Right lobe of liver (tissue), 6 donors: ENCODE results near the gene SPINT1. TPM values are rescaled to one million over a fixed set of nuclear protein-coding genes. Genes with fewer than 3 reads are reported as not detected.

Experiments used
- ATAC-seq, 4 donors: fragments of 200-7000 bp; cut with Tn5 transposase; one replicate each; pipeline ENCODE4 v1.9.1; 2020; ENCODE audit warnings: mild to moderate bottlenecking in 4 of 4, moderate library complexity in 4 of 4
- DNase-seq, 3 donors: peaks; one replicate each; pipeline ENCODE4 v3.0.0-alpha.2; 2020
- H3K27ac ChIP-seq, 3 donors: fragments of 200-600 bp; one replicate each; pipeline ENCODE4 v1.8.0; 2022
- H3K27me3 ChIP-seq, 2 donors: fragments of 200-600 bp; one replicate each; pipeline ENCODE4 v1.8.0; 2022
- H3K36me3 ChIP-seq, 4 donors: fragments of 200-600 bp; sonication (generic) in 1 of 4; one replicate each; pipeline versions ENCODE4 v1.5.1 to v1.8.0; 2017 to 2022; ENCODE audit warnings: control low read depth in 1 of 4
- H3K4me1 ChIP-seq, 4 donors: fragments of 200-600 bp; sonication (generic) in 1 of 4; one replicate each; pipeline versions ENCODE4 v1.5.1 to v1.8.0; 2017 to 2022; ENCODE audit warnings: control low read depth in 1 of 4
- H3K4me3 ChIP-seq, 3 donors: fragments of 200-600 bp; one replicate each; pipeline ENCODE4 v1.8.0; 2022
- H3K9me3 ChIP-seq, 4 donors: fragments of 200-600 bp; sonication (generic) in 1 of 4; one replicate each; pipeline versions ENCODE4 v1.5.1 to v1.8.0; 2017 to 2022; ENCODE audit warnings: control low read depth in 1 of 4
- POLR2A ChIP-seq: fragments of 450-650 bp; IDR thresholded peaks from one replicate; pipeline ENCODE4 v1.6.1; 2017; ENCODE audit warnings: antibody characterized with exemption, mild to moderate bottlenecking
- WGBS: methylation state at CpG from one replicate; pipeline ENCODE4 v1.1.6; 2018; ENCODE audit warnings: low coverage, low lambda C conversion rate; ENCODE audit not compliant: insufficient coverage; ENCODE audit errors: missing lambda C conversion rate; 5-methylcytosine and 5-hydroxymethylcytosine counted together
- intact Hi-C, 2 donors: fragments of 100-400 bp; cut with DNase I; formaldehyde crosslinking; loops; one replicate each; pipeline versions ENCODE4 v1.11.2 to v1.14.1; 2022
- total RNA-seq, 6 experiments: library from RNA; depleted of rRNA in 2 of 6; stranded (reverse); fragments of >200 nt in 2 of 6; fragmentation: NEBNext Ultra II Directional in 3 of 6; extraction: Animal tissue kit (Norgen Biotek cat#: 25700) in 3 of 6; gene quantifications; one replicate each; pipeline versions ENCODE4 v1.1.0 to v1.2.4, GENCODE V29; 2016 to 2023
- TF ChIP-seq, protein P1 (sequence below), 4 donors: fragments of 200-600 bp in 3 of 4; fragments of 450-650 bp in 1 of 4; IDR thresholded peaks; one replicate each; pipeline versions ENCODE4 v1.5.1 to v1.8.0; 2016 to 2022; ENCODE audit warnings: antibody characterized with exemption in 4 of 4, mild to moderate bottlenecking in 2 of 4
- donor health status: DM: no; HTN: yes; CAD: no.
- donor health status: DM: no; HTN: no; CAD: no.
- donor health status: DM: no; HTN: no; CAD: no.
- donor health status: DM: no; HTN: yes; CAD: no.
- donor health status: DM: no; HTN: yes; CAD: no.

Gene SPINT1
- total RNA-seq, 6 experiments from 2014 or later: 1.1 to 7.9 (median 3.0) TPM

DNA sequence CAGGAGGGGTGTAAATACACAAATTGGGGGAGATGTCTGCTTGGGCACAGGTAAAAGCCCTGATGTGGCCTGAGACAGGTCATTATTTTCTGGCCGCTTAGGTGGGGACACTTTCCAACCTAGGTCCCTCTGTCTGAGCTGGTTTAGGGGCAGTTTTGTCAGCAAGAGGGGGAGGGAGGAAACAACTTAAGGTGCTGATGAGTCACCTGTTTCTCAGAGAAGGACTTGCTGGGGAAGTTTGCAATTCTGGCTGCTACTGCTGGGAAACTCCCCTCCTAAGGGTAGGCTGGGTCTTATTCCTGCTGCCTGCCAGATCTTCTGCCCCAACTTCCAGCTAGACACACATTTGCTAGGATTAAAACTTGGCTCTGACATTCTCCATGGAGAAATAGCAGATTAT, 34.9 kb downstream of the SPINT1 start:
- DNase-seq (no peak), ATAC-seq (no peak)
- H3K9me3 ChIP-seq: no peaks in the 10 kb centered on the region
- no peak overlapping the region for H3K27ac ChIP-seq
- H3K36me3 ChIP-seq: no peaks in the 10 kb centered on the region
- H3K27me3 ChIP-seq: no peaks in the 10 kb centered on the region
- H3K4me1 ChIP-seq: peaks cover 0 to 7% (median 0%) of the 10 kb centered on the region in 4 donors
- H3K4me3 ChIP-seq: no peak overlapping the region
- TF ChIP-seq, protein P1, sequence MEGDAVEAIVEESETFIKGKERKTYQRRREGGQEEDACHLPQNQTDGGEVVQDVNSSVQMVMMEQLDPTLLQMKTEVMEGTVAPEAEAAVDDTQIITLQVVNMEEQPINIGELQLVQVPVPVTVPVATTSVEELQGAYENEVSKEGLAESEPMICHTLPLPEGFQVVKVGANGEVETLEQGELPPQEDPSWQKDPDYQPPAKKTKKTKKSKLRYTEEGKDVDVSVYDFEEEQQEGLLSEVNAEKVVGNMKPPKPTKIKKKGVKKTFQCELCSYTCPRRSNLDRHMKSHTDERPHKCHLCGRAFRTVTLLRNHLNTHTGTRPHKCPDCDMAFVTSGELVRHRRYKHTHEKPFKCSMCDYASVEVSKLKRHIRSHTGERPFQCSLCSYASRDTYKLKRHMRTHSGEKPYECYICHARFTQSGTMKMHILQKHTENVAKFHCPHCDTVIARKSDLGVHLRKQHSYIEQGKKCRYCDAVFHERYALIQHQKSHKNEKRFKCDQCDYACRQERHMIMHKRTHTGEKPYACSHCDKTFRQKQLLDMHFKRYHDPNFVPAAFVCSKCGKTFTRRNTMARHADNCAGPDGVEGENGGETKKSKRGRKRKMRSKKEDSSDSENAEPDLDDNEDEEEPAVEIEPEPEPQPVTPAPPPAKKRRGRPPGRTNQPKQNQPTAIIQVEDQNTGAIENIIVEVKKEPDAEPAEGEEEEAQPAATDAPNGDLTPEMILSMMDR (IDR thresholded peaks at IDR 0.05): no peak
- no peak for TF ChIP-seq POLR2A
- WGBS: 100% methylated on average over 1 of the region's 1 CpG
- intact Hi-C loops: no loop called here

DNA sequence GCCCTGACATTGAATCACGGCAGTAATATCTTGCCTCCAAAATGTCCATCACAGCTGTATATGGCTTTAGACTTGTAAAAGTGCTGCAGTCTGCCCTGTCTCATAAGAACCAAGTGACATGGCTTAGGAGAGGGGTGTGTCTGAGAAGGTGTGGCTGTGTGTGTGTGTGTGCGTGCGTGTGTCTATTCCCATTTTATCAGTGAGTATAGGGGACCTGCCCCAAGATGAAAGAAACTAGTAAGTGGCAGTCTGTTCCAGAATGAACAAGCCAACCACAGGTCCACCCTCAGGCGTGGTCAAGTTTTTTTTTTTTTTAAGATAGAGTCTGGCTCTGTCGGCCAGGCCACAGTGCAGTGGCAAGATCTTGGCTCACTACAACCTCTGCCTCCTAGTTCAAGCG, 35.8 kb downstream of the SPINT1 start:
- no peaks in the 10 kb centered on the region for H3K9me3 ChIP-seq
- H3K27me3 ChIP-seq: no peaks in the 10 kb centered on the region
- TF ChIP-seq POLR2A: no peak
- TF ChIP-seq, protein P1 (IDR thresholded peaks at IDR 0.05): no peak
- no peak overlapping the region for H3K27ac ChIP-seq
- no peak overlapping the region for H3K4me3 ChIP-seq
- ATAC-seq: no peak
- DNase-seq: no peak
- no peaks in the 10 kb centered on the region for H3K4me1 ChIP-seq
- WGBS: 90% methylated on average over 3 of the region's 6 CpGs
- no peaks in the 10 kb centered on the region for H3K36me3 ChIP-seq
- intact Hi-C loops: no loop called here

DNA sequence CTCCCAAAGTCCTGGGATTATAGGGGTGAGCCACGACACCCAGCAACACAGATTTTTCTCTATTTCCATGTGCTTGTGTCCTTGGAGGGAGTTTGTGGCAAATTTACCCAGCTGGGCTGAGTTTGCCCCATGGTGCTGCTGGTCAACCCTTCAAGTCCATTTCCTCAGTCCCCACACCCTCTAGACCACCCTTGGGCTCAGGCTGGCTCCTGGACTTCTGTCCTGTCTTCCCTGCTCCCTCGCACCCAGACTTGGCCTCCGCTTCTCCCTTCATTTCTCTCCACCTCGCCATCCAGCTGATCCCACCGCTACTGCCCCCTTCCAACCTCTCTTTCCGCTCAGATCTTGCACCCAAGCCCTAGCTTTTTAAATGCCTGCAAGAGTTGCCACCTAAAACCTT, 37.5 kb downstream of the SPINT1 start:
- DNase-seq: no peak
- Histone ChIP-seq H3K27ac (no peak overlapping the region), H3K9me3 (no peaks in the 10 kb centered on the region), H3K4me1 (no peaks in the 10 kb centered on the region), H3K4me3 (no peak overlapping the region), H3K27me3 (no peaks in the 10 kb centered on the region), H3K36me3 (no peaks in the 10 kb centered on the region)
- ATAC-seq: no peak
- intact Hi-C loops: no loop called here
- TF ChIP-seq, protein P1 (IDR thresholded peaks at IDR 0.05): no peak
- TF ChIP-seq POLR2A: no peak
- WGBS: 92% methylated on average over 5 of the region's 6 CpGs

DNA sequence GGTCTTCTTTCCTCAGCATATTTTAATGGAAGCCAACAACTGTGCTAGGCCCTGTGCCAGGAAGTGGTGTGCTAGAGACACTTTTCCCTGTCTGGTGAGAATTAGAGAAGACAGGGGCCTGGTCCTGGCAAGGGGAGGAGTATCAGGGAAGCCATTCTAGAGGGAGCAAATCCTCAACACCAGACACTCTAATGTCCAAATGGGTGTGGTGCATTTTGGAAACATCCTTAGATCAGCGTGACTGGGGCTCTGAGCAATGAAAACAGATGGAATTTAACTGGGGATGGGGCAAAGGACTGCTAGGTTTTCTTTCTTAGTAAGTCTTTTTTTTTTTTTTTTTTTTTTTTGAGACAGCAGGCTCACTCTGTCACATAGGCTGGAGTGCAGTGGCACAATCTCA, 42.7 kb downstream of the SPINT1 start:
- no peak overlapping the region for H3K4me3 ChIP-seq
- no peak overlapping the region for H3K27ac ChIP-seq
- H3K4me1 ChIP-seq: no peaks in the 10 kb centered on the region
- 80% methylated on average over 1 of the region's 1 CpG for WGBS
- no peaks in the 10 kb centered on the region for H3K9me3 ChIP-seq
- H3K36me3 ChIP-seq: no peaks in the 10 kb centered on the region
- no peak for TF ChIP-seq POLR2A
- TF ChIP-seq, protein P1 (IDR thresholded peaks at IDR 0.05): no peak
- DNase-seq (no peak), ATAC-seq (no peak)
- no peaks in the 10 kb centered on the region for H3K27me3 ChIP-seq
- intact Hi-C loops: no loop called here

DNA sequence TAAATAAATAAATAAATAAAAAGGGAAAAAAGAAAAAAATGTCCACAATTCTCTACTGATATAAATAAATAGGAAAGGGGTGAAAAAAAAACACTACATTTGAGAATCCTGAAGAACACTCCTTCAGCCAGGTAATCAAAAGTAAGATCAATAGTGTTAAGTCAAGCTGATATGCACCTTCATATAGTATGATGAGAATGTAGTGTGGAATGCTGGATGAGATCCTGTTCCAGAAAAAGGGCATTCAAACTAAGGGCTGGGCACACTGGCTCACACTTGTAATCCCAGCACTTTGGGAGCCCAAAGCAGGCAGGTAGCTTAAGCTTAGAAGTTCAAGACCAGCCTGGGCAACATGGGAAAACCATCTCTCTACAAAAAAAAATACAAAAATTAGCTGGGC, 45.3 kb downstream of the SPINT1 start:
- Histone ChIP-seq H3K36me3 (no peaks in the 10 kb centered on the region), H3K27ac (no peak overlapping the region), H3K4me3 (no peak overlapping the region), H3K4me1 (peaks cover 0 to 9% (median 0%) of the 10 kb centered on the region in 4 donors), H3K27me3 (no peaks in the 10 kb centered on the region), H3K9me3 (no peaks in the 10 kb centered on the region)
- intact Hi-C loops: no loop called here
- ATAC-seq (no peak), DNase-seq (no peak)
- no peak for TF ChIP-seq POLR2A
- TF ChIP-seq, protein P1 (IDR thresholded peaks at IDR 0.05): no peak
